ENCODE results near the gene ARSB. TPM values are rescaled to one million over a fixed set of nuclear protein-coding genes. Genes with fewer than 3 reads are reported as not detected.

The ARSB gene
- total and polyA plus RNA-seq, 12 donors = 1.9 to 24.5 (median 14.5) TPM

DNA sequence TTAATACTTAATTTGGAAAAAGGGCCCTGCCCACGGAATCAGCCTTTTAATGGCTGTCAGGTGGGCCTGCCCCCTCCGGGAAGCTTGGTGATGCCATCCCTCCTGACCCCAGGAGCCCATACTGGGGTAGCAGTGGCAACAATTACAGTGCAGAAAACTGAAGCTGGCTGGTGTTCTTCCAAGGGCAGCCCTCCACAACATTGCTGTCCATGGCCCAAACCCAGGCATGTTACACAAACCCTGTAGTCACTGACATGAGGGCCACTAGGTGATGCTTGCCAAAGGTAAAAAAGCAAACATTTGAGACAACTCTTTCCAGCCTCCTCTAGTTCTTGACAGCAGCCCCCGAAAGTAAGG is 186.5 kb downstream of the ARSB start:
- Histone ChIP-seq H3K9me3 (replicated peaks in 1 of 3) (no peaks in the 10 kb centered on the region), H3K27ac (no peak overlapping the region), H3K36me3 (replicated peaks in 1 of 2) (no peaks in the 10 kb centered on the region), H3K4me1 (replicated peaks in 1 of 2) (no peaks in the 10 kb centered on the region), H3K27me3 (no peaks in the 10 kb centered on the region), H3K4me3 (no peak overlapping the region)
- intact Hi-C loops (cut with DNase I) = no loop called here
- TF ChIP-seq, protein P1, sequence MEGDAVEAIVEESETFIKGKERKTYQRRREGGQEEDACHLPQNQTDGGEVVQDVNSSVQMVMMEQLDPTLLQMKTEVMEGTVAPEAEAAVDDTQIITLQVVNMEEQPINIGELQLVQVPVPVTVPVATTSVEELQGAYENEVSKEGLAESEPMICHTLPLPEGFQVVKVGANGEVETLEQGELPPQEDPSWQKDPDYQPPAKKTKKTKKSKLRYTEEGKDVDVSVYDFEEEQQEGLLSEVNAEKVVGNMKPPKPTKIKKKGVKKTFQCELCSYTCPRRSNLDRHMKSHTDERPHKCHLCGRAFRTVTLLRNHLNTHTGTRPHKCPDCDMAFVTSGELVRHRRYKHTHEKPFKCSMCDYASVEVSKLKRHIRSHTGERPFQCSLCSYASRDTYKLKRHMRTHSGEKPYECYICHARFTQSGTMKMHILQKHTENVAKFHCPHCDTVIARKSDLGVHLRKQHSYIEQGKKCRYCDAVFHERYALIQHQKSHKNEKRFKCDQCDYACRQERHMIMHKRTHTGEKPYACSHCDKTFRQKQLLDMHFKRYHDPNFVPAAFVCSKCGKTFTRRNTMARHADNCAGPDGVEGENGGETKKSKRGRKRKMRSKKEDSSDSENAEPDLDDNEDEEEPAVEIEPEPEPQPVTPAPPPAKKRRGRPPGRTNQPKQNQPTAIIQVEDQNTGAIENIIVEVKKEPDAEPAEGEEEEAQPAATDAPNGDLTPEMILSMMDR (IDR thresholded peaks at IDR 0.05) = no peak
- 86 to 95% (median 93%) methylated on average over 3 of the region's 3 CpGs for WGBS, 4 donors
- DNase-seq = no peak

DNA sequence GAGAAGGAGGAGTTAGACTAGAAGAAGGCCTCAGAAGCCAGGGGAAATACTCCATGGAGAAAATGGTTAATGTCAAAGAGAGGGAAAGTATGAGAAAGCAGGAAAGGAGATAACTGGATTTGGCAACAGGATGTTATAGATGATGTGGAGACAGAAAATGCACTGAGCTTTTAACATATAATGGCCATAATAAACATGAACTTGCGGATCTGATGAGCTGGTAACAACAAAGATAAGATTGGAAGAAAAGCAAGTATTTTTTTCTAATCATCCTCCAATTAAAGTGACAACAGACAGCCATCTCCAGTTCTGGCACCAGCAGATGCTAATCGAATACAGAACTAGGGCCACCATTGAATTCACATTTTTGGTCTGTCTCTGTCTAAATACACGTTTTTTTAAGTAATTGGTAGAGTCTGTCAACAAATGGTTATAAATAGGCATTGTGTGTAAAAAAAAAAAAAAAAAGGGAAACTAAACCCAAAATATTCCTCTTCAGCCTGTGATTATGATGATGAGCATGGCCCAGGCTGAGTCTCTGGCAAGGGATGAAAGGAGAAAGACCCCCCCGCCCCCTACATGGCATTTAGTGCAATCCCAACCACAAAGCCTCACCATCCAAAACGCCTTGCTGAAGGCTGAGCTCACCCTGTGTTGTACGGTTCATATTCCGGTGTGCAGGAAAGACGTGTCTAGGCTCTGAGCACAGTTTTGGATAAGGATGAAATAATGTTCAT is 187.0 kb downstream of the ARSB start:
- H3K27ac ChIP-seq = no peak overlapping the region
- no peak for TF ChIP-seq POLR2A (IDR thresholded peaks at IDR 0.05)
- TF ChIP-seq, protein P1 (IDR thresholded peaks at IDR 0.05) = no peak
- 69 to 86% (median 81%) methylated on average over 8 of the region's 8 CpGs for WGBS, 4 donors
- DNase-seq = no peak
- no peaks in the 10 kb centered on the region for H3K27me3 ChIP-seq
- H3K4me3 ChIP-seq = no peak overlapping the region
- no peaks in the 10 kb centered on the region for H3K36me3 ChIP-seq (replicated peaks in 1 of 2)
- no peaks in the 10 kb centered on the region for H3K4me1 ChIP-seq (replicated peaks in 1 of 2)
- no peaks in the 10 kb centered on the region for H3K9me3 ChIP-seq (replicated peaks in 1 of 3)
- intact Hi-C loops (cut with DNase I) = no loop called here

DNA sequence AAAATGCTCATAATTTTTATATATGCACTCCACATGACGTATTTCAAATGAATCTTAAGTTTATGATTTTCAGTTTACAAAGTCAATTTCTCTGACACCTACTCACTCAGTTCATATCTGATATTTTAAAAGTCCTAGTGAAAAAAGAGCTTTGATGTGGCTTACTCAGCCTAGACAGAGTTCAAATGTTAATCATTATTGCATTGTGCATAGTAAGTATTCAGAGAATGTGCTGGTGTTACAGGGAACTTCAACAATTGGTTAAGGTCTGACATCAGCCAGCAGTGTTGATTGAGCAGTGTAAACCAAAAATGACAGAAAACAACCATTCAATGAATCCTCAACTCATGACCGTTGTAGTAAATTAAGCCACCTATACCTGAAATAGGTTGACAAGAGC is 189.4 kb downstream of the ARSB start:
- H3K9me3 ChIP-seq (replicated peaks in 1 of 3) = no peaks in the 10 kb centered on the region
- 93 to 96% (median 94%) methylated on average over 2 of the region's 2 CpGs for WGBS, 4 donors
- intact Hi-C loops (cut with DNase I) = no loop called here
- H3K4me1 ChIP-seq (replicated peaks in 1 of 2) = no peaks in the 10 kb centered on the region
- H3K36me3 ChIP-seq (replicated peaks in 1 of 2) = no peaks in the 10 kb centered on the region
- H3K4me3 ChIP-seq = no peak overlapping the region
- no peaks in the 10 kb centered on the region for H3K27me3 ChIP-seq
- DNase-seq = no peak
- no peak for TF ChIP-seq POLR2A (IDR thresholded peaks at IDR 0.05)
- TF ChIP-seq, protein P1 (IDR thresholded peaks at IDR 0.05) = no peak
- no peak overlapping the region for H3K27ac ChIP-seq

DNA sequence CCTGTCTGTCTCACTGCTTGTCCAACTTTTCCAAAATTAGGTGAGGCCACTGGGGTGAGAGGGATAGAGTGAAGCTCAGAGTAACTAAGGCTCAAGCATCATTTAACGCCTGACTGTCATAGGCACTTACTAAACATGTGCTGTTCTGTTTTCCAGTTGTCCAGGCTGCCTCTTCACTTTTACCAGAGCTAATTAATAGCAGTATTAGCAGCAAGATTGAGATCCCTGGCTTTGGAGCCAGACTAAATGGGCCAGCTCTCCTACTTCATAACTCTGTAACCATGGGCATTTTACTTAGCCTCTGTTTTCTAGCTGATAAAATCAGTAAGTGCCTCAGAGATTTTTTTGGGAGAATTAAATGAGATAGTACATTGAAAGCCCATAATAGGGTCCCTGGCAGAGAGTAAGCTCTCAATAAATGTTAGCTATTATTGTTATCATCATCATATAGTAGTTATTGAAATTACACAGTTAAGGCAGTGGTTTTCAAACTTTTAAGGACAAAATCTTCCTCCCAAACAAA is 190.4 kb downstream of the ARSB start:
- Histone ChIP-seq H3K27ac (no peak overlapping the region), H3K4me3 (no peak overlapping the region), H3K36me3 (replicated peaks in 1 of 2) (no peaks in the 10 kb centered on the region), H3K4me1 (replicated peaks in 1 of 2) (no peaks in the 10 kb centered on the region), H3K27me3 (no peaks in the 10 kb centered on the region), H3K9me3 (replicated peaks in 1 of 3) (no peaks in the 10 kb centered on the region)
- intact Hi-C loops (cut with DNase I) = no loop called here
- DNase-seq = no peak
- no peak for TF ChIP-seq POLR2A (IDR thresholded peaks at IDR 0.05)
- TF ChIP-seq, protein P1 (IDR thresholded peaks at IDR 0.05) = no peak
- 82 to 93% (median 88%) methylated on average over 1 of the region's 1 CpG for WGBS, 4 donors
